Measurements from ENCODE around the gene CXCL3.

- TF ChIP-seq, protein P1, sequence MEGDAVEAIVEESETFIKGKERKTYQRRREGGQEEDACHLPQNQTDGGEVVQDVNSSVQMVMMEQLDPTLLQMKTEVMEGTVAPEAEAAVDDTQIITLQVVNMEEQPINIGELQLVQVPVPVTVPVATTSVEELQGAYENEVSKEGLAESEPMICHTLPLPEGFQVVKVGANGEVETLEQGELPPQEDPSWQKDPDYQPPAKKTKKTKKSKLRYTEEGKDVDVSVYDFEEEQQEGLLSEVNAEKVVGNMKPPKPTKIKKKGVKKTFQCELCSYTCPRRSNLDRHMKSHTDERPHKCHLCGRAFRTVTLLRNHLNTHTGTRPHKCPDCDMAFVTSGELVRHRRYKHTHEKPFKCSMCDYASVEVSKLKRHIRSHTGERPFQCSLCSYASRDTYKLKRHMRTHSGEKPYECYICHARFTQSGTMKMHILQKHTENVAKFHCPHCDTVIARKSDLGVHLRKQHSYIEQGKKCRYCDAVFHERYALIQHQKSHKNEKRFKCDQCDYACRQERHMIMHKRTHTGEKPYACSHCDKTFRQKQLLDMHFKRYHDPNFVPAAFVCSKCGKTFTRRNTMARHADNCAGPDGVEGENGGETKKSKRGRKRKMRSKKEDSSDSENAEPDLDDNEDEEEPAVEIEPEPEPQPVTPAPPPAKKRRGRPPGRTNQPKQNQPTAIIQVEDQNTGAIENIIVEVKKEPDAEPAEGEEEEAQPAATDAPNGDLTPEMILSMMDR (IDR thresholded peaks at IDR 0.05), result no peak
- TF ChIP-seq POLR2A (IDR thresholded peaks at IDR 0.05), result no peak
Observed at GRCh38 chr4:74041418-74041817, 2.9 kb upstream of the CXCL3 start.
